Measurements from ENCODE around the gene NAA16.
"Not testable (repeated sequence)": the region's sequence is repeated elsewhere in the genome, so short reads cannot be mapped to it uniquely, and the experiment has no call there.

The NAA16 gene

DNA sequence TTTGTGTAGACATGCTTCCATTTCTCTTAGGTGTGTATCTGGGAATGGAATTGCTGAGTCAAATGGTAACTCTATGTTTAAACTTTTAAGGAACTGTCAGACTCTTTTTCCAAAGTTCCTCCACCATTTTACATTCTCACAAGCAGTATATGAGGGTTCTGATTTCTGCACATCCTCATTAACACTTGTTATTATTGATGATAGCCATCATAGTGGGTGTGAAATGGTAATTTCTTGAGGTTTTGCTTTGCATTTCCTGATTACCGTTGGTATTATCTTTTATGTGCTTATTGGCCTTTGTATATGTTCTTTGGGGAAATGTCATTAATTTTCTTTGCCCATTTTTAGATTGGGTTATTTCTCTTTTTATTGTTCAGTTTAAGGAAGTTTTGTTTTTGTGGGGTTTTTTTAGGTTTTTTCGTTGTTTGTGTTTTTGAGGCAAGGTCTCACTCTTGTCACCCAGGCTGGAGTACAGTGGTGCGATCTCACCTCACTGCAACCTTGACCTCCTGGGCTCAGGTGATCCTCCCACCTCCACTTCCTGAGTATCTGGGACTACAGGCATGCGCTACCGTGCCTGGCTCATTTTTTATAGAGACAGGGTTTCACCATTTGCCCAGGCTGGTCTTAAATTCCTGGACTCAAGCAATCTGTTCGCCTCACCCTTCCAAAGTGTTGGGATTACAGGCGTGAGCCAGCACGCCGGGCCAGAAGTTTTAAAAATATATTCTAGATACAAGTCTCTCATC, 34.3 kb downstream of the NAA16 start:
- in situ Hi-C loops (cut with HindIII; ENCODE audit: low pct_ligation_motif_present, low pct_unique_long_range_greater_than_20kb, low sequenced_read_pairs), result no loop called here
- DNase-seq, result no peak

- no peak for DNase-seq
- in situ Hi-C loops (cut with HindIII; ENCODE audit: low pct_ligation_motif_present, low pct_unique_long_range_greater_than_20kb, low sequenced_read_pairs), result no loop called here
Observed at GRCh38 chr13:41345914-41346589, 35.0 kb downstream of the NAA16 start.

- peak; percentile 47 for DNase-seq
- in situ Hi-C loops (cut with HindIII; ENCODE audit: low pct_ligation_motif_present, low pct_unique_long_range_greater_than_20kb, low sequenced_read_pairs), result no loop called here
Observed at GRCh38 chr13:41352935-41353840, 42.1 kb downstream of the NAA16 start.

GRCh38 chr13:41354416-41354815, 43.3 kb downstream of the NAA16 start:
- no peak for DNase-seq
- in situ Hi-C loops (cut with HindIII; ENCODE audit: low pct_ligation_motif_present, low pct_unique_long_range_greater_than_20kb, low sequenced_read_pairs), result no loop called here

DNA sequence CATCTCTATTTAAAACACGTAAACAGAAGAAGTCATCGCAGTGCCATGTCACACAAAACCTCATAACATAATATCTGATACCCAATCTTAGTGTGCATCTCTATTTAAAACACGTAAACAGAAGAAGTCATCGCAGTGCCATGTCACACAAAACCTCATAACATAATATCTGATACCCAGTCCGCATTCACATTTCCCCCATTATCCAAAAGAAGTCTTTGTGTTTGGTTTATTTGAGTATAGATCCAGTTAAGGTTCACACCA, 45.2 kb downstream of the NAA16 start:
- DNase-seq; in situ Hi-C loops (cut with HindIII; ENCODE audit: low pct_ligation_motif_present, low pct_unique_long_range_greater_than_20kb, low sequenced_read_pairs): not testable (repeated sequence)

DNA sequence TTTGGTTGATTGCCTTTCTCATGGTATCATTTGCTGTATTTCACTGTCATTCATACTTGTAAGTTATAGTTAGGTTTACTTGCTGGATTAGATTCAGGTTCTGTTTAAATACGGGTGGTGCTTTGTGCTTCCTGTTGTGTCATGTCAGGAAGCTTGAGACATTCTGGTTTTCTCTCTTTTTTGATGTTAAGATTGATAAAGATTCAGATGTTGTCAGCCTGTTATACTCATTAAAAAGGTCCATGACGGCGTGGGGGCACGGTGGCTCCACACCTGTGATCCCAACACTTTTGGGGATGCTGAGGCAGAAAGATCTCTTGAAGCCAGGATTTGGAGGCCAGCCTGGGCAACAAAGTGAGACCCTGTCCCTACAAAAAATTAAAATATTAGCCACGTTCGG, 45.7 kb downstream of the NAA16 start:
- DNase-seq, result no peak
- in situ Hi-C loops (cut with HindIII; ENCODE audit: low pct_ligation_motif_present, low pct_unique_long_range_greater_than_20kb, low sequenced_read_pairs), result no loop called here

GRCh38 chr13:41361491-41361890, 50.4 kb downstream of the NAA16 start:
- in situ Hi-C loops (cut with HindIII; ENCODE audit: low pct_ligation_motif_present, low pct_unique_long_range_greater_than_20kb, low sequenced_read_pairs), result no loop called here
- DNase-seq, result no peak

GRCh38 chr13:41364043-41364442, 53.0 kb downstream of the NAA16 start:
- in situ Hi-C loops (cut with HindIII; ENCODE audit: low pct_ligation_motif_present, low pct_unique_long_range_greater_than_20kb, low sequenced_read_pairs), result no loop called here

DNA sequence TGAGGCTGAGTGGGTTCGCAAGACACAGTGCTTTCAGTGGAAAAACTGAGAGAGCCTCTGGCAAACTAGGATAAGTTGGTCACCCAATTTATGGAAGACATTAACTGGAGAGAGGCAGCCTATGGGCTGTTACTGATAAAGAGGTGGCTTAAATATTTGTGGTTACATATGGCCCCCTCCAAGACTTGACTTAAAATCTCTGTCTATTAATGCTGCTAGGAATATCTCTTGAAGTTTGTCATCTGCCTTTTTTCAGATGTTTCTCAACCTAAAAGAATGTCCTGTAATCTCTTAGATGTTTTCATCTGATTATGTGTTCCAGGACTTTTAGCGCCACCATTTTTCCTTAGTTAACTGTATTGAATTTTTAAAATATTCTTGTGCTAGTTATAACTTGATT, 54.6 kb downstream of the NAA16 start:
- no peak for DNase-seq
- in situ Hi-C loops (cut with HindIII; ENCODE audit: low pct_ligation_motif_present, low pct_unique_long_range_greater_than_20kb, low sequenced_read_pairs), result no loop called here

More at GRCh38 chr13:41364043-41364442, 53.0 kb downstream of the NAA16 start:
- no peak for DNase-seq

- DNase-seq, result no peak
- in situ Hi-C loops (cut with HindIII; ENCODE audit: low pct_ligation_motif_present, low pct_unique_long_range_greater_than_20kb, low sequenced_read_pairs), result no loop called here
Observed at GRCh38 chr13:41370736-41371135, 59.7 kb downstream of the NAA16 start.

DNA sequence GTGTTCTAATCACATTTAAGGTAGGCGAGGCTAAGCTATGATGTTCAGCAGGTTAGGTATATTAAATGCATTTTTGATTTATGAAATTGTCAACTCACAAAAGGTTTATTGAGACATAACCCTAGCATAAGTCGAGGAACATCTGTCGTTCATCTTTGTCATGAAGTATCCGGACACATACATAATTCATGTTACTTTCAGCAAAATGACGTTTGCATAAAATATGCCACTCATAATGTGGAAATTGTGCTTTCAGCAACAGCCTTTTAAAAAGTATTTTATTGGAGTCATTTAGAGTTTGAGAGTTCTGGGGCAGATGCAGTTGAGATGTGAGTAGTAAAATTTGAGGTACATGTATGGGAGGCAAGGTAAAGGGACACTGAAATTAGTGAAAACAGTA, 66.4 kb downstream of the NAA16 start:
- DNase-seq, result no peak
- in situ Hi-C loops (cut with HindIII; ENCODE audit: low pct_ligation_motif_present, low pct_unique_long_range_greater_than_20kb, low sequenced_read_pairs), result no loop called here

GRCh38 chr13:41382431-41382830, 71.4 kb downstream of the NAA16 start:
- no peak for DNase-seq
- in situ Hi-C loops (cut with HindIII; ENCODE audit: low pct_ligation_motif_present, low pct_unique_long_range_greater_than_20kb, low sequenced_read_pairs), result no loop called here

- in situ Hi-C loops (cut with HindIII; ENCODE audit: low pct_ligation_motif_present, low pct_unique_long_range_greater_than_20kb, low sequenced_read_pairs), result no loop called here
- no peak for DNase-seq
Observed at GRCh38 chr13:41383386-41383785, 72.3 kb downstream of the NAA16 start.

DNA sequence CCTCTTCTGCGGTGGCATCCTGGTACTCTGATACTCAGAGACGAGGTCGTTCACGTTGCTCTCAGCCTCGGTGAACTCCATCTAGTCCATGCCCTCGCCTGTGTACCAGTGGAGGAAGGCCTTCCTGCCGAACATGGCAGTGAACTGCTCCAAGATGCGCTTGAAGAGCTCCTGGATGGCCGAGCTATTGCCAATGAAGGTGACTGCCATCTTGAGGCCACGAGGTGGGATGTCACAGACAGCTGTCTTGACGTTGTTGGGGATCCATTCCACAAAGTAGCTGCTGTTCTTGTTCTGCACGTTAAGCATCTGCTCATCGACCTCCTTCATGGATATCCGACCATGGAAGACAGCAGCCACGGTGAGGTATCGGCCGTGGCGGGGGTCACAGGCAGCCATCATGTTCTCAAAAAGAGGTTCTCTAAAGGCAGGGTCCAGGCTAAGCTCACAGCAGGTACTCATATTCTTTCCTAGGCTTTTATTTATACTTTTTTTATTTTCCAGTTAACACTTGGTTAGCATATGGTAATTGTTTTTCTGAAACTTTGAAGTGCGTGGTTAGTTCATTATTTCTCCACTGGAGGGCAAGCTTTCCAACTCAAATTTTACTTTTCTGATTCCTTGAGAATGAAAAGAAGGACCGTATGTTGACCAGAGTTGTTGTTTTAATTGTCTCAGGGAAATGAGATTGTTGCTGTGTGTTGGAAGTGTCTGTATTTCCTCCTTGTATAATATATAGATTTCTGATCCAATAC, 73.9 kb downstream of the NAA16 start:
- in situ Hi-C loops (cut with HindIII; ENCODE audit: low pct_ligation_motif_present, low pct_unique_long_range_greater_than_20kb, low sequenced_read_pairs), result no loop called here
- DNase-seq, result peak; percentile 19

GRCh38 chr13:41386211-41386610, 75.1 kb downstream of the NAA16 start:
- in situ Hi-C loops (cut with HindIII; ENCODE audit: low pct_ligation_motif_present, low pct_unique_long_range_greater_than_20kb, low sequenced_read_pairs), result no loop called here
- no peak for DNase-seq

GRCh38 chr13:41387576-41387975, 76.5 kb downstream of the NAA16 start:
- in situ Hi-C loops (cut with HindIII; ENCODE audit: low pct_ligation_motif_present, low pct_unique_long_range_greater_than_20kb, low sequenced_read_pairs), result no loop called here
- no peak for DNase-seq

DNA sequence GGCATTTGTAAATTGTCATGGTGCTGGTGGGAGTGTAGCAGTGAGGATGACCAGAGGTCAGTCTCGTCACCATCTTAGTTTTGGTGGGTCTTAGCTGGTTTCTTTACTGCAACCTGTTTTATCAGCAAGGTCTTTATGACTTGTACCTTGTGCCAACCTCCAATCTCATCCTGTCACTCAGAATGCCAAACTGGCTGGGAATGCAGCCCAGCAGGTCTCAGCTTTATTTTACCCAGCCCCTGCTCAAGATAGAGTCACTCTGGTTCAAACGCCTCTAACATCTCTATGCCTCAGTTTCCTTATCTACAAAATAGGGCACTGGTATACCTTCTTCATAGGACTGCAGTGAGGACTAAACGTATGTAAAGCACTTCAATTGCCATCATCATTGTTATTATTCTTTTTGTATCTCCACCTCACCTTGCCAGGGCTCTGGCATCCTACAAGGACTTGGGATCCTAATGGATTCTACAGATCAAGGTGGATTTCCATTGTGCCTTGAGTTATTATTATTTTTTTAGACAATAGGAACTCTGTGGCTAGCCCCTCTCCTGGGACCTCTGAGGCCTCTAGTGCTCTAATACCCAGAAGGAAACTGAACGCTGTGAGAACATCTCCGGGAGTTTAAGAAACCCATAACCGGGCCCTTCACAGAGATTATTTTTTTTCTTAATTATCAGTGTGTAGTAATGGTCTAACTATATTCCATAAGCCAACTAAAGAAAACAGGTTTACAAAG, 77.2 kb downstream of the NAA16 start:
- no peak for DNase-seq
- in situ Hi-C loops (cut with HindIII; ENCODE audit: low pct_ligation_motif_present, low pct_unique_long_range_greater_than_20kb, low sequenced_read_pairs), result no loop called here

DNA sequence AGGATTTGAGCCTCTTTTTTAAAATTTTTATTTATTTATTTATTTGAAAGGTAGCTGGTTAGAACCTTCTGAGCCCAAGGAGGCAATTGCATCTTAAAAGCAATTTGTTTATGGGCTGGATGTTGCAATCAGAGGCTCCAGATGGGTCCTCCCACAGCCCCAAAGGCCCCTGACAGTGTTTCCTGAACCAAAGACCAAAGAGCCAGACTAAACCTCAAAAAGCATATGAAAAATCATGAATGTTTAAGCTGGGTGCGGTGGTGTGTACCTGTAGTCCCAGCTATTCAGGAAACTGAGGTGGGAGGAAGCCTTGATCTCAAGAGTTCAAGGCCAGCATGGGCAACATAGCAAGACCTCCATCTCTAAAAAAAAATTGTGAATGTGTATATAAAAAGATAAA, 78.5 kb downstream of the NAA16 start:
- DNase-seq, result no peak
- in situ Hi-C loops (cut with HindIII; ENCODE audit: low pct_ligation_motif_present, low pct_unique_long_range_greater_than_20kb, low sequenced_read_pairs), result no loop called here
